ENCODE measurements around the gene HRK. TPM values are rescaled to one million over a fixed set of nuclear protein-coding genes. Genes with fewer than 3 reads are reported as not detected.

Gene HRK
- total and polyA plus RNA-seq, 2 donors = 1.9 to 3.1 TPM

DNA sequence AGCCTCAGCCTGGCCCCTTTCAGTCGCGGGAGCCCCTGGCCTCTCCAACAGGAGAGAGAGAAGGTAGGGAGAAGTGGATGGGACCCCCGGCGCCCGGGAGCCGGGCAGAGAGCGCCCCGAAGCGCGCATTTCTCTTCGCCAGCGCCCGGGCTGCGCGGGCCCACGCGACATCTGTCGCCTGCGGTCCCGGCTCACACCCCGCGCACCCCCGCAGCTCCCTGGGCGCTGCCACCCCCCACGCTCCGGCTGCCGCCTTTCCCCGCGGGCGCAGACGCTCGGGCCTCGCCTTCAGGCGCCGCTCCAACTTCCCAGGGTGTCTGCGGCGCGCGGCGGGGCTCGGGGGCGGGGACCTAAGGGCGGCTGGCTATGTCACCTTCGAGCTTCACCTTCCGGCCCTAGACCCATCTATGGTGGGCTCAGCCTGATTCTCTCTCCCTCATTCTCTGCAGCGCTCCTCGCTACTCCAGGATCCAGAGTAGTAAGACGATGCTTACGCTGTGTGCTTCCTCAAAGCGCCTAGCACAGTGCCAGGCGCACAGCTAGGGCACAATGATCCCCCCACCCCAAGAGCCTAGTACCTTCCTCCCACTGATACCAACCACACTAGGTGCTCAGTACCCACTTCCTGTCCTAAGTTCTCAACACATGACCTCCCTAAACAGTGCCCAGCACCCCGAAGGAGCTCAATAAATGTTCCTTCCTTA is 1.6 kb downstream of the HRK start:
- peaks cover 31 to 76% of the 10 kb centered on the region in 2 donors for H3K27me3 ChIP-seq (ENCODE audit: control insufficient read depth in 2 of 2, insufficient read depth in 1 of 2, low read length in 1 of 2)
- peaks cover 0 to 3% of the 10 kb centered on the region in 2 donors for H3K9me3 ChIP-seq (ENCODE audit: control insufficient read depth in 2 of 2, insufficient read depth in 1 of 2, low read length in 1 of 2)
- peak overlapping the region in 1 of 2 donors; percentile 86 for H3K27ac ChIP-seq (ENCODE audit: low read depth in 1 of 2, low read length in 1 of 2)
- 3% methylated on average over 52 of the region's 52 CpGs for WGBS
- peaks cover 0 to 3% of the 10 kb centered on the region in 2 donors for H3K36me3 ChIP-seq (ENCODE audit: control insufficient read depth in 2 of 2, insufficient read depth in 2 of 2, low read length in 1 of 2)
- H3K4me3 ChIP-seq (ENCODE audit: low read length in 2 of 2) = peak overlapping the region; percentile 58 to 66
- peak in 2 of 9 donors; percentile 40 to 68 for DNase-seq (ENCODE audit: low read depth in 6 of 9, low spot score in 9 of 9)
- H3K4me1 ChIP-seq (ENCODE audit: control insufficient read depth in 2 of 2, insufficient read depth in 2 of 2, low read length in 2 of 2) = peaks cover 22 to 61% of the 10 kb centered on the region in 2 donors

DNA sequence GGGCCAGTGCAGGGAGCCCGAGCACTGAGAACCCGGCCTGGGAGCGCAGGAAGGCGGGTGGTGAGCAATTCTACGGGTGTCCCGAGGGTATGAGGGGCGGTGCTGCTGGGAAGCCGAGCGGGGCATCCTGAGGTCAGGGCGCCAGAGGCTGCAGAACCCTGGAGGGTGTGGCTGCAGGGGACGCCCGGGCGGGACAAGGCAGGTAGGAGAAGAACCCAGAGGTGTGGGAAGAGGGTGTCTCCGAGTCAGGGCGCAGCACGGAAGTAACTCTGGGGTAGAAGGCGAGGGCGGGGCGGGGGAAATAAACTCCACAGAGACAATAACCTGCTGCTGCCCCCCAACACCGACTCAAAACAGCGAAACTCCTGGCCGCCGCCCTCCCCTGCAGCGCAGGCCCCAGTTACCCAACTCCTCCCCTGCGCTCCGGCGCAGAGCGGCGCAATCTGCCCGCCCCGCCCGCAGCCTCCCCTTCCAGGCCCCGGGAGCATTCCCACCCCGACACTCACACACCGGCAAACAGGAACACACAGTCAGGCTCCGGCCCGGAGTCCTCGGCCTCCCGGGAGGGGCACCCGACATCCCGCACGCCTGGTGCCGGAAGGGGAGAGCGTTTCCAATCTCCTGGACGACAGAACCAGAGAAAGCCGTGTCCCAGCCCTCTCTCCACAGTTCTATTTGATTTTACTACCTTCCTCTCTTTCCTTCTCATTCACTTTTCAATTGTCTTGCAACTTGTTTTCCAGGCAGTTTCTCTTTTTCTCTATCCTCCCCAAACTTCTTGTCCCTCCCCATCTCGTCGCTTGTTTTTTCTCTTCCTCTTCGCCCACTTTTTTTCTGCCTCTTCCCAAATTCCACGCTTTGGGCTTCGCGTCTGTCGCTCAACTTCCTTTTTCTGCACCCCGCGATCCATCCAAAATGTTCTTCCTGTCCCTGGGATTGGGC is 2.4 kb downstream of the HRK start:
- H3K36me3 ChIP-seq (ENCODE audit: control insufficient read depth in 2 of 2, insufficient read depth in 2 of 2, low read length in 1 of 2) = peaks cover 0 to 6% of the 10 kb centered on the region in 2 donors
- H3K27me3 ChIP-seq (ENCODE audit: control insufficient read depth in 2 of 2, insufficient read depth in 1 of 2, low read length in 1 of 2) = peaks cover 31 to 78% of the 10 kb centered on the region in 2 donors
- peak in 2 of 9 donors; percentile 28 to 49 for DNase-seq (ENCODE audit: low read depth in 6 of 9, low spot score in 9 of 9)
- WGBS = 3% methylated on average over 55 of the region's 55 CpGs
- H3K4me3 ChIP-seq (ENCODE audit: low read length in 2 of 2) = peak overlapping the region; percentile 58 to 66
- H3K27ac ChIP-seq (ENCODE audit: low read depth in 1 of 2, low read length in 1 of 2) = peak overlapping the region; percentile 4 to 70
- H3K4me1 ChIP-seq (ENCODE audit: control insufficient read depth in 2 of 2, insufficient read depth in 2 of 2, low read length in 2 of 2) = peaks cover 22 to 68% of the 10 kb centered on the region in 2 donors
- H3K9me3 ChIP-seq (ENCODE audit: control insufficient read depth in 2 of 2, insufficient read depth in 1 of 2, low read length in 1 of 2) = peaks cover 0 to 6% of the 10 kb centered on the region in 2 donors

DNA sequence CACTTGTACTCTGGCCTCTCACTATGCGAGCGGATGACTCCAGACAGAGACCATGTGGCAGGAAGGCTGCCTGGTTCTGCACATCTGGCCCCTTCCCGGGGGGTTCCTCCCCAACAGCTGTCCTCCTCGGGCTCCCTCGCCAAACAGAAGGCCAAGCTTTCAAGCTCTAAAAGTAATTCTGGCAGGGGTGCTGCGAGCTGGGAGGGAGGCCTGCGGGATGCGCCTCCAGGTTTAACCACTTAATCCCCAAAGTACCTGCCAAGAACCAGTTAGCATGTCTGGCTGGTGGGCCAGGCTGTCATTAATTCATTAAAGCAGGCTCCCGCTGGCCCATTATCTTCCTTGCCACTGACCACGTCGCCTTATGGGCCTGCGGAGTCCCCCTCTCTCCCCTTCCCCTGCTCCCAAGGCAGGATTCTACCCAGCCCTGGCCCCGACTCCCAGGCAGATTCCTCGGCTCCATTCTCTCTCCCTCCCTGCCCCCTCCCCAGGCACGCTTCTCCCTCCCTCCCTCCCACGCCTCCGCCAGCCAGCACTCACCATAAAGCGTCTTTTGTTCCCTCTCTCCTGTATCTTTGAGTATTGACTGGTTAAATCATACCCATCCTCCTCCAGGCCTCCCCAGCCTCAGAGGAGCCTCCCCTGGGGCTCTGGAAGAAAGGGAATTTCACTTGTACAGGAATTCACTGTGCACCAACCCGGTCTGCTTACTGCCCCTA is 4.9 kb downstream of the HRK start:
- peaks cover 0 to 6% of the 10 kb centered on the region in 2 donors for H3K36me3 ChIP-seq (ENCODE audit: control insufficient read depth in 2 of 2, insufficient read depth in 2 of 2, low read length in 1 of 2)
- H3K27me3 ChIP-seq (ENCODE audit: control insufficient read depth in 2 of 2, insufficient read depth in 1 of 2, low read length in 1 of 2) = peaks cover 18 to 55% of the 10 kb centered on the region in 2 donors
- peaks cover 16 to 55% of the 10 kb centered on the region in 2 donors for H3K4me1 ChIP-seq (ENCODE audit: control insufficient read depth in 2 of 2, insufficient read depth in 2 of 2, low read length in 2 of 2)
- 32% methylated on average over 19 of the region's 19 CpGs for WGBS
- H3K27ac ChIP-seq (ENCODE audit: low read depth in 1 of 2, low read length in 1 of 2) = no peak overlapping the region
- H3K9me3 ChIP-seq (ENCODE audit: control insufficient read depth in 2 of 2, insufficient read depth in 1 of 2, low read length in 1 of 2) = peaks cover 0 to 6% of the 10 kb centered on the region in 2 donors
- DNase-seq (ENCODE audit: low read depth in 6 of 9, low spot score in 9 of 9) = no peak
- H3K4me3 ChIP-seq (ENCODE audit: low read length in 2 of 2) = no peak overlapping the region

DNA sequence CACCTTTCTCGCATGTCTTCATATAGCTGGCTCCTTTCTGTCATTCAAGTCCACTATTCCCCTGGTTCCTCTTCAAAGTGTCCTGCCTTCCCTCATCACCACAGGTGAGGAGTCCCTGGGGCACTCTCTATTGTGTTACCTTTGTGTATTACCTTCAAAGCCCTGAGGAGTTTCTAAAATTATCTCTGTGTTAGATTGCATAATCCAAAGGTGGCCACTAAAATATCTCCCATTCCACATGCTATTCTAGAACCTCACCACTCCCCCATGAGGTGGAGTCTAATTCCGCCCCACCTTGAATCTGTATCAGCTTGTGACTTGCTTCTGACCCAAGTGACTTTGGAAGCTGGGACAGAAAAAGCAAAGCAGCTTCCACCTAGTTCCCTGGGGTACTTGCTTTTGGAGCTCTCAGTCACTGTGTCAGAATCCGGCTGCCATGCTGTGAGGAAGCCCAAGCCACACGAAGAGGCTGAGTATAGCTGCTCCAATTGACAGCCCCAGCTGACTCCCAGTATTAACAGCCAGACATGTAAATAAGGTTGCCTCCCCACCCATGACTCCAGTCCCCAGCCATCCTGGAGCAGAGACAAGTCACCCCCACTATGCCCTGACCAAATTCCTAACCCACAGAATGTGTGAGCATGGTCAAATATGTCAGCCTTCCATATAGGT is 6.8 kb downstream of the HRK start:
- no peak for DNase-seq (ENCODE audit: low read depth in 6 of 9, low spot score in 9 of 9)
- peaks cover 0 to 6% of the 10 kb centered on the region in 2 donors for H3K36me3 ChIP-seq (ENCODE audit: control insufficient read depth in 2 of 2, insufficient read depth in 2 of 2, low read length in 1 of 2)
- peaks cover 8 to 40% of the 10 kb centered on the region in 2 donors for H3K27me3 ChIP-seq (ENCODE audit: control insufficient read depth in 2 of 2, insufficient read depth in 1 of 2, low read length in 1 of 2)
- no peak overlapping the region for H3K27ac ChIP-seq (ENCODE audit: low read depth in 1 of 2, low read length in 1 of 2)
- 99% methylated on average over 4 of the region's 4 CpGs for WGBS
- peaks cover 0 to 6% of the 10 kb centered on the region in 2 donors for H3K9me3 ChIP-seq (ENCODE audit: control insufficient read depth in 2 of 2, insufficient read depth in 1 of 2, low read length in 1 of 2)
- peaks cover 5 to 42% of the 10 kb centered on the region in 2 donors for H3K4me1 ChIP-seq (ENCODE audit: control insufficient read depth in 2 of 2, insufficient read depth in 2 of 2, low read length in 2 of 2)
- no peak overlapping the region for H3K4me3 ChIP-seq (ENCODE audit: low read length in 2 of 2)

- Histone ChIP-seq H3K36me3 (ENCODE audit: control insufficient read depth in 2 of 2, insufficient read depth in 2 of 2, low read length in 1 of 2) (peaks cover 0 to 11% of the 10 kb centered on the region in 2 donors), H3K4me3 (ENCODE audit: low read length in 2 of 2) (no peak overlapping the region), H3K9me3 (ENCODE audit: control insufficient read depth in 2 of 2, insufficient read depth in 1 of 2, low read length in 1 of 2) (peaks cover 0 to 6% of the 10 kb centered on the region in 2 donors), H3K27ac (ENCODE audit: low read depth in 1 of 2, low read length in 1 of 2) (no peak overlapping the region), H3K27me3 (ENCODE audit: control insufficient read depth in 2 of 2, insufficient read depth in 1 of 2, low read length in 1 of 2) (peaks cover 0 to 4% of the 10 kb centered on the region in 2 donors), H3K4me1 (ENCODE audit: control insufficient read depth in 2 of 2, insufficient read depth in 2 of 2, low read length in 2 of 2) (peaks cover 0 to 12% of the 10 kb centered on the region in 2 donors)
- 73% methylated on average over 4 of the region's 4 CpGs for WGBS
- no peak for DNase-seq (ENCODE audit: low read depth in 6 of 9, low spot score in 9 of 9)
Observed at GRCh38 chr12:116870306-116870705, 10.9 kb downstream of the HRK start.

DNA sequence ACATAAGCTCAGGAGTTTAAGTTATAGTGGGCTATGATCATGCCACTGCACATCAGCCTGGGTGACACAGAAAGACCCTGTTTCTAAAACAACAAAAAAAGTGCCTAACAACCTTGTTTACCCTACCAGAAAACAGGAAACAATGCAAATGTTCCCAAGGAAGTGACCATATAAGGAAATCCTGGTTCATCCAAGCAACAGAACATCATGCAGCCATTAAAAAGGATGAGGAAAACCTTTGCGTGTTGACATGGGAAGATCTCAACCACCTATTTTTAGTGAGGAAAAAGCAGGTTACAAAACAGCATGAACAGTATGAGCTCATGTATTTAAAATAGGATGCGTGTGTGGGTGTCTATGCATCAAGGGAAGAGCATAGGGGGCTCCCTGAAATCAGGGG is 13.7 kb downstream of the HRK start:
- peaks cover 0 to 7% of the 10 kb centered on the region in 2 donors for H3K4me1 ChIP-seq (ENCODE audit: control insufficient read depth in 2 of 2, insufficient read depth in 2 of 2, low read length in 2 of 2)
- no peak for DNase-seq (ENCODE audit: low read depth in 6 of 9, low spot score in 9 of 9)
- H3K9me3 ChIP-seq (ENCODE audit: control insufficient read depth in 2 of 2, insufficient read depth in 1 of 2, low read length in 1 of 2) = no peaks in the 10 kb centered on the region
- H3K27ac ChIP-seq (ENCODE audit: low read depth in 1 of 2, low read length in 1 of 2) = no peak overlapping the region
- H3K4me3 ChIP-seq (ENCODE audit: low read length in 2 of 2) = no peak overlapping the region
- peaks cover 0 to 8% of the 10 kb centered on the region in 2 donors for H3K36me3 ChIP-seq (ENCODE audit: control insufficient read depth in 2 of 2, insufficient read depth in 2 of 2, low read length in 1 of 2)
- WGBS = 96% methylated on average over 2 of the region's 2 CpGs
- H3K27me3 ChIP-seq (ENCODE audit: control insufficient read depth in 2 of 2, insufficient read depth in 1 of 2, low read length in 1 of 2) = no peaks in the 10 kb centered on the region

- H3K9me3 ChIP-seq (ENCODE audit: control insufficient read depth in 2 of 2, insufficient read depth in 1 of 2, low read length in 1 of 2) = no peaks in the 10 kb centered on the region
- no peak overlapping the region for H3K27ac ChIP-seq (ENCODE audit: low read depth in 1 of 2, low read length in 1 of 2)
- no peak overlapping the region for H3K4me3 ChIP-seq (ENCODE audit: low read length in 2 of 2)
- peaks cover 9 to 31% of the 10 kb centered on the region in 2 donors for H3K4me1 ChIP-seq (ENCODE audit: control insufficient read depth in 2 of 2, insufficient read depth in 2 of 2, low read length in 2 of 2)
- peaks cover 0 to 22% of the 10 kb centered on the region in 2 donors for H3K36me3 ChIP-seq (ENCODE audit: control insufficient read depth in 2 of 2, insufficient read depth in 2 of 2, low read length in 1 of 2)
- no peak for DNase-seq (ENCODE audit: low read depth in 6 of 9, low spot score in 9 of 9)
- no peaks in the 10 kb centered on the region for H3K27me3 ChIP-seq (ENCODE audit: control insufficient read depth in 2 of 2, insufficient read depth in 1 of 2, low read length in 1 of 2)
- 86% methylated on average over 13 of the region's 13 CpGs for WGBS
Observed at GRCh38 chr12:116864371-116865160, 16.7 kb downstream of the HRK start.
